ENCODE results near the gene MORC4.

DNA sequence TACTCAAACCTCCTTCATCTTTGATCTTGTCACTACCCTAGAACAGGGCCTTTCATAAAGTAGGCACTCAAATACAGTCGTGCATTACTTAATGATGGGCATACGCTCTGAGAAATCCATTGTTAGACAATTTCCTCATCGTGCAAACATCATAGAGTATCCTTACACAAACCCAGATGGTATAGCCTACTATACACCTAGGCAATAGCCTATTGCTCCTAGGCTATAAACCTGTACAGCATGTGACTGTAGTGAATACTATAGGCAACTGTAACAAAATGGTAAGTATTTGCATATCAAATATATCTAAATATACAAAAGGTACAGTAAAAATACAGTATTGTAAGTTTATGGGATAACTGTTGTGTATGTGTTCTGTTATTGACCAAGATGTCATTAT is 47.9 kb downstream of the MORC4 start:
- TF ChIP-seq, protein P1, sequence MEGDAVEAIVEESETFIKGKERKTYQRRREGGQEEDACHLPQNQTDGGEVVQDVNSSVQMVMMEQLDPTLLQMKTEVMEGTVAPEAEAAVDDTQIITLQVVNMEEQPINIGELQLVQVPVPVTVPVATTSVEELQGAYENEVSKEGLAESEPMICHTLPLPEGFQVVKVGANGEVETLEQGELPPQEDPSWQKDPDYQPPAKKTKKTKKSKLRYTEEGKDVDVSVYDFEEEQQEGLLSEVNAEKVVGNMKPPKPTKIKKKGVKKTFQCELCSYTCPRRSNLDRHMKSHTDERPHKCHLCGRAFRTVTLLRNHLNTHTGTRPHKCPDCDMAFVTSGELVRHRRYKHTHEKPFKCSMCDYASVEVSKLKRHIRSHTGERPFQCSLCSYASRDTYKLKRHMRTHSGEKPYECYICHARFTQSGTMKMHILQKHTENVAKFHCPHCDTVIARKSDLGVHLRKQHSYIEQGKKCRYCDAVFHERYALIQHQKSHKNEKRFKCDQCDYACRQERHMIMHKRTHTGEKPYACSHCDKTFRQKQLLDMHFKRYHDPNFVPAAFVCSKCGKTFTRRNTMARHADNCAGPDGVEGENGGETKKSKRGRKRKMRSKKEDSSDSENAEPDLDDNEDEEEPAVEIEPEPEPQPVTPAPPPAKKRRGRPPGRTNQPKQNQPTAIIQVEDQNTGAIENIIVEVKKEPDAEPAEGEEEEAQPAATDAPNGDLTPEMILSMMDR (IDR thresholded peaks at IDR 0.05; ENCODE audit: low read depth, low read length), result no peak
- no peak for TF ChIP-seq EZH2phosphoT487 (IDR thresholded peaks at IDR 0.05; ENCODE audit: low read depth)

Measured in OCI-LY3 (cell line).